ENCODE data around the gene ITGAX.
"Not testable (repeated sequence)": the region's sequence is repeated elsewhere in the genome, so short reads cannot be mapped to it uniquely, and the experiment has no call there.

The ITGAX gene

DNA sequence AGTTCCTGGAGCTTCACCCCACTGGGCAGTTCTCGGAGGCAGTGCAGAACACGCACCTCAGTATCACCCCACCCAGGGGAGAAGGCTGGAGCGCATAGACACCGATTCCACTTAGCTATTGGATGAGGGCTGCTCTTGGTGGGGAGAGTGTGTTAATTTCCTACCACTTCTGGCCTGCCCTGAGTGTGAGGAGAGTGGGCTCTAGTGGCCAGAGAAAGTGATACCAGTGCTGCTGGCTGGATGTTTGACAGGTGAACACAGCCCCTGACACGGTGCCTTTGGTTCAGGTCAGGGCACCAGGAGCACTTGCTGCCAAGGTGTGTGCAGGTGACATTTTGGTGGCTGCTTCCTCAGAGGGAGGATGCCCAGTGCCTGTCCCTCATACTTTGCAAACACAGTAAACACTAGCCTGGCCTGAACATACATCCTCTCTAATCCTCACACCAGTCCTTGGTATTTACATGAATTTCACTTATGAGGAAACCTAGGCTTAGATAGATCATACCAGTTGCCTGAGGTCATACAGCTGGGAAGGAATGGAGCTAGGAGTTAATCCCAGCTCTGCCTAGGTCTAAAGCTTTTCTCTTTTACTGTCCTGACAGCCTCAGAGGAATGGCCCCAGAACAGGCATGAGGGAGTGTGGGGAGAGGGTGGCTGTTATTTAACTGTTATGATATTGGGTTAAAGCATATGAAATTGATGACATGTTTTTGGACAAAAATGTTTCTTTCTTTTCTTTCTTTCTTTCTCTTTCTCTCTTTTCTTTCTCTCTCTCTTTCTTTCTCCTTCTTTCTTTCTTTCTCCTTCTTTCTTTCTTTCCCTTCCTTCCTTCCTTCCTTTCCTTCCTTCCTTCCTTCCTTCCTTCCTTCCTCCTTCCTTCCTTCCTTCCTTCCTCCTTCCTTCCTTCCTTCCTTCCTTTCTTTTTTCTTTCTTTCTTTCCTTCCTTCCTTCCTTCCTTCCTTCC, 21.0 kb upstream of the ITGAX start:
- peak; percentile 60 for DNase-seq (ENCODE audit: low spot score)
- TF ChIP-seq, protein P1, sequence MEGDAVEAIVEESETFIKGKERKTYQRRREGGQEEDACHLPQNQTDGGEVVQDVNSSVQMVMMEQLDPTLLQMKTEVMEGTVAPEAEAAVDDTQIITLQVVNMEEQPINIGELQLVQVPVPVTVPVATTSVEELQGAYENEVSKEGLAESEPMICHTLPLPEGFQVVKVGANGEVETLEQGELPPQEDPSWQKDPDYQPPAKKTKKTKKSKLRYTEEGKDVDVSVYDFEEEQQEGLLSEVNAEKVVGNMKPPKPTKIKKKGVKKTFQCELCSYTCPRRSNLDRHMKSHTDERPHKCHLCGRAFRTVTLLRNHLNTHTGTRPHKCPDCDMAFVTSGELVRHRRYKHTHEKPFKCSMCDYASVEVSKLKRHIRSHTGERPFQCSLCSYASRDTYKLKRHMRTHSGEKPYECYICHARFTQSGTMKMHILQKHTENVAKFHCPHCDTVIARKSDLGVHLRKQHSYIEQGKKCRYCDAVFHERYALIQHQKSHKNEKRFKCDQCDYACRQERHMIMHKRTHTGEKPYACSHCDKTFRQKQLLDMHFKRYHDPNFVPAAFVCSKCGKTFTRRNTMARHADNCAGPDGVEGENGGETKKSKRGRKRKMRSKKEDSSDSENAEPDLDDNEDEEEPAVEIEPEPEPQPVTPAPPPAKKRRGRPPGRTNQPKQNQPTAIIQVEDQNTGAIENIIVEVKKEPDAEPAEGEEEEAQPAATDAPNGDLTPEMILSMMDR (IDR thresholded peaks at IDR 0.05; ENCODE audit: extremely low read depth, missing control alignments), result peak; percentile 19

DNA sequence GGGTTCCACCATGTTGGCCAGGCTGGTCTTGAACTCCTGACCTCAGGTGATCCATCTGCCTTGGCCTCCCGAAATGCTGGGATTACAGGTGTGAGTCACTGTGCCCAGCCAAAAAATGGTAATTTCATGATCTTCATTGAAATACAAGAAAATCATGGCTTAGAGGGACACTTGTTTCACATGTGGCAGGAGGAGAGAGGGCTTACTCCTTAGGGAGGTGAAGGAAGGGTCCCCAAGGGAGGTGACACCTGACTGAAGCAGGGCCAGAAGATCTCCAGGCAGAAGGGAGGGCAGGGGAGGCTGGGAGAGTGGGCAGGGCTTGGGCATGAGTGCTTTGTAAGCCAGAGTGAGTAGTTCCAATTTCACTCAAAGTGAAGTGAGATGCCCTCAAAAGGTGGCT, 20.0 kb upstream of the ITGAX start:
- DNase-seq (ENCODE audit: low spot score), result peak; percentile 1
- TF ChIP-seq, protein P1 (IDR thresholded peaks at IDR 0.05; ENCODE audit: extremely low read depth, missing control alignments), result no peak

DNA sequence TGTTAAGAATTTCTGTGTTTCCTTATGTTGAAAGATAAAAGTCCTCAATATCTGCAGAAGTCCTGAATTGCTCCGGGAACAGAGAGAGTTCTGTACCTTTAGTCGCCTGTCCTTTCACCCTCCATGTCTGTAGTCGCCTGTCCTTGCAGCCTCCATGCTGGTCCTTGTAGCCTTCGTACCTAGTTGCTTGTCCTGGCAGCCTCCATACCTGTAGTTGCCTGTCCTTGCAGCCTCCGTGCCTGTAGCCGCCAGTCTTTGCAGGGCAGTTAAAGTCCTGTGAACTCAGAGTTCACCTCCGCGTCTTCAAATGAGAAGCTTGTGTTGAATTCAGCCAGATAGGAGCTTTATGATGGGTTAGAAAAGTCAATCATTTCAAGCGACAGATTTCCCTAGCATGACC, 19.5 kb upstream of the ITGAX start:
- DNase-seq (ENCODE audit: low spot score), result peak; percentile 2
- TF ChIP-seq, protein P1 (IDR thresholded peaks at IDR 0.05; ENCODE audit: extremely low read depth, missing control alignments), result no peak

DNA sequence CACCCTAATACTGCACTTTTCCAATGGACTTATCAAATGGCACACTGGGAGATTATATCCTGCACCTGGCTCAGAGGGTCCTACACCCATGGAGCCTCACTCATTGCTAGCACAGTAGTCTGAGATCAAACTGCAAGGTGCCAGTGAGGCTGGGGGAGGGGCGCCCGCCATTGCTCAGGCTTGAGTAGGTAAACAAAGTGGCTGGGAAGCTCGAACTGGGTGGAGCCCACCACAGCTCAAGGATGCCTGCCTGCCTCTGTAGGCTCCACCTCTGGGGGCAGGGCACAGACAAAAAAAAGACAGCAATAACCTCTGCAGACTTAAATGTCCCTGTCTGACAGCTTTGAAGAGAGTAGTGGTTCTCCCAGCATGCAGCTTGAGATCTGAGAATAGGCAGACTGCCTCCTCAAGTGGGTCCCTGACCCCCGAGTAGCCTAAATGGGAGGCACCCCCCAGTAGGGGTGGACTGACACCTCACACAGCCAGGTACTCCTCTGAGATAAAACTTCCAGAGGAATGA, 16.8 kb upstream of the ITGAX start:
- not testable (repeated sequence) for DNase-seq (ENCODE audit: low spot score)

DNA sequence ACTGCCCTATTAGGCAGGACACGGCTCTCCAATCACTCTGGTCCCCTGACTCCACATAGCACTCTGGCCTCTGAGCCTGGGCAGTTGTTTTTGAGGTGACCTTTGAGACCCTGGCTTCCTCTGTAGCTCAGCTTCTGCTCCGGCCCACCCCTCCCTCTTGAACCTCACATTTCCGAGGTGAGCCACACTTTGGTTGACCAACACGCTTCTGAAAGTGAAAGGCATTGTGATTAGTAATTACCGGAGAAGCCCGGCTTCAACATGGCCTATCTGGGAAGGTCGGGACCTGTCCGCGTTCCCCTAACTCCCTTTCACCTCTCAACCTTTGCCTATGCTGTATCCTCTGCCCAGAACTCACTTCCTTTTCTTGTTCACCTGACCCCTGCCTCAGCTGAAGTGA, 10.3 kb upstream of the ITGAX start:
- DNase-seq (ENCODE audit: low spot score), result peak; percentile 79
- TF ChIP-seq, protein P1 (IDR thresholded peaks at IDR 0.05; ENCODE audit: extremely low read depth, missing control alignments), result no peak

DNA sequence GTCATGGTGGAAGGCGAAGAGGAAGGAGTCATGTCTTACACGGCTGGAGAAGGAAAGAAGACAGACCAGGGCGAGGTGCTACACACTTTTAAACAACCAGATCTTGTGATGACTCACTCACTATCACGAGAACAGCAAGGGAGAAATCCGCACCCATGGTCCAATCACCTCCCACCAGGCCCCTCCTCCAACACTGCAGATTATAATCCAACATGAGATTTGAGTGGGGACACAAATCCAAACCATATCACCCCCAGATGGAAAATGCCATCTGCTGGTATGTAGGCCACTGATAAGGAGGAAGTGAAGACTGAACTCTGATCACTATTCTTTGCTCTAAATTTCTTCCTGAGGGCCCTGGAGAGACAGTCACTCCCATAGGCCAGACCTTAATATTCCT, 7.5 kb upstream of the ITGAX start:
- TF ChIP-seq, protein P1 (IDR thresholded peaks at IDR 0.05; ENCODE audit: extremely low read depth, missing control alignments), result no peak
- no peak for DNase-seq (ENCODE audit: low spot score)

DNA sequence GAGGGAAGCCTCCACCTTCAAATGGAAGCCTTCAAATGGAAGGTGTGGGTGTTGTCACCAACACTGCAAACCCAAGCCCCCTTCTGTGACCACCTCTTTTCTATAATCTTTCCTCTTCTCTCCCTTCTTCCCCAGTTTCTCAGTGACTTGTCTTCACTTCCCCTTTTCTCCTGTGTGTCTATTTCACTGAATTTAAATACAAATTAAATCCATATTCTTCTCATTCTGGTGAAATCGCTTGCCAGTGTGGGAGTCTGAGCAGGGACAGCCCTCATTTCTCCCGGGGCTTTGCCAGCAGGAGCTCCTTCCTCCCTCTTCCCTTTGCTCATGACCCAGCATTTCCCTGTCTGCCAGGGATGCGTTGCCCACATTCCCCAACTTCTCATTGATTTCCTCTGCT, 6.4 kb upstream of the ITGAX start:
- DNase-seq (ENCODE audit: low spot score), result no peak
- TF ChIP-seq, protein P1 (IDR thresholded peaks at IDR 0.05; ENCODE audit: extremely low read depth, missing control alignments), result no peak

Measured in GM20000 (cell line).